PC-9 (cell line): ENCODE data around the gene MCTS1.

ENCODE experiments used
- CTCF ChIP-seq: fragments of 200-600 bp; sonication (generic); conservative IDR thresholded peaks from 2 replicates; pipeline ENCODE4 v1.6.1; 2017; ENCODE audit warnings: mixed run types, antibody characterized with exemption, mild to moderate bottlenecking, moderate library complexity
- EZH2 ChIP-seq: fragments of 200-600 bp; sonication (generic); IDR thresholded peaks from 2 replicates; pipeline ENCODE4 v1.8.0; 2017; ENCODE audit warnings: antibody characterized with exemption, low read depth

GRCh38 chrX:120604361-120604782, 471 bp downstream of the MCTS1 start:
- TF ChIP-seq CTCF, result no peak
- TF ChIP-seq EZH2, result no peak
